ENCODE data around the gene SETBP1.
A peak's percentile ranks its signal among the peaks of the same experiment; 100 is the strongest.

The SETBP1 gene

DNA sequence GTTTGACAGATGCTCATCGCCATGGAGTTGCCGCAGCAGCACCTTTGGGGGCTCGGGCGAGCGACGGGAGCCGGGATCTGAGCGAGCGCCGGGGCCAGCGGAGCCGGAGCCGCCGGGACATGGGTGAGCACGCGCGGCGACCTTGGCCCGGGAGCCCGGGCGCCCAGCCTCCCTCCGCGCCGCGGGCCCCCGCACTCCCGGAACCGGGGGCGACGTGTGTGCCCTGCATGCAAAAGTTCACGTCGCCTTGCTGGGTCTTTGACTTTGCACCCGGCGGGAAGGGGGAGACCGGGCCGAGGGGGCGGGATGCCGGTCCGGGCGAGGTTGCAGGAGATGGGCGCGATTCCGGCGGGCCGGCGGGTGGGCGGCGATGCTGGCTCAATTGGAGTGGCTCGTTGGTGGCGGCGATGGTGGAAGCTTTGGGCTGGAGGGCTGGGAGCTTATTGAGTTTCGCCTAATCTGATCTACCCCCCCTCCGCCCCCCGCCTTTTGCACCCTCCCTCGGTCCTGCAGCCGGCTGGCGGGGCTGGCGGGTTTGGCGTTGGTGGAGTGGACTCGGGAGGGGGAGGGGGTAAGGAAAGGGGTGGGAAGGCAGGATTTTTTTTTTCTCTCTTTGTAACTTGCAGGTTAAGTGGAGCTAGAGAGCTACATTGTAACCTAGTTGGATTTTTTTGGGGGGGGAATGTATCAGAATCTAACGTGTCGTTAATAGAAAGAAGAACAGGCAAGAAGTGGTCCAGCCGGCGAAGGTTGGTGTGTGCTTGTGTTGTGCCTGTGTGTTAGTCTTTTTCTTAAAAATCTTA, at the start of gene SETBP1:
SETBP1 (plus strand) TSS at position 616 of the 803 bp plus-strand sequence. CDS start 20,459 bp downstream, outside the sequence.
- DNase-seq: peak in 2 of 3 donors; percentile 18 to 39

DNA sequence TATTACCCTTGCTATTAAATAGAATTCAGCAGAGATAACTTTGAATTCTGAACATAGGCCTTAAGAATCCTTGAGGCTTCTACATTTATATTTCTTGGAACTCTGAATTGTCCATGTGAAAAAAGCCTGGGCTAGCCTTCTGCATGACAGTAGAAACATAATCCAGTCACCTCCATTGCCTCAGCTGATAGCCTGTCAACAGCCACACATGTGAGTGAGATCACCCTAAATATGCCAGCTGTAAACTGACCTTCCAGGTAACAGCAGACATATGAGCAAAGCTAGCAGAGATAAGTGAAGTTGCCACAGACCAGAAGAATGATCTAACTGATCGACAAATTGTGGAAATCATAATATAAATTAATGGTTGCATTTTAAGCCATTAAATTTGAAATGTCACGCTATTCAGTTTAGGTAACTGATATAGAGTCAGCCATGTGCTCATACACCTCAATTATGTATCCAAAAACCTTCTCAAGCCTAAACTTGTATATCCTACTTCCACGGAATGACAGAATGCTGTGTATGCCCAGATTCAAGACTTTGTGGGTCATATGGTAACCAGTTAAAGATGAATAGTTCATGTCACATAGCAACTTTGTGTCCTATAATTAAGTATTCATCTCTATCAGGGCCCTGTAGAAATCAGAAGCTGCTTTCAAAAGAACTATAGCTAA, 48.1 kb upstream of the SETBP1 start:
- DNase-seq: no peak

DNA sequence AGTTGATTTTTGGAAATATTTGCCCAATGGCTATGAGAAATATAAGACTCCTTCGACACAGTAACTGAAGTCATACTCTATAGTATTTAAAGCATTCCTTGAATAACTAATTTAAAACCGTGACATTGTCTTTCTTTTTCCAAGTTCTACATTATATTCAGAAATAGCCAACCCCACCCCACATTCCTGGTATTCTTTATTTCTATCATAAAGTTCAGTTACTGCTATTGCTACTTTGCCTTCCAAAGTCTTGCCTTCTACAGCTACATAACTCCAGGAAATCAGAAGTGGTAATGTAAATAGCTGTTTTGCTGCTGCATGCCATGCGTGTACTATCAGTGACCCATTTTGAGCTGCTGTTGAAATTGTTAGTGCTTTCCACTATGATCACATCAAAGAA, 45.1 kb upstream of the SETBP1 start:
- DNase-seq: no peak

DNA sequence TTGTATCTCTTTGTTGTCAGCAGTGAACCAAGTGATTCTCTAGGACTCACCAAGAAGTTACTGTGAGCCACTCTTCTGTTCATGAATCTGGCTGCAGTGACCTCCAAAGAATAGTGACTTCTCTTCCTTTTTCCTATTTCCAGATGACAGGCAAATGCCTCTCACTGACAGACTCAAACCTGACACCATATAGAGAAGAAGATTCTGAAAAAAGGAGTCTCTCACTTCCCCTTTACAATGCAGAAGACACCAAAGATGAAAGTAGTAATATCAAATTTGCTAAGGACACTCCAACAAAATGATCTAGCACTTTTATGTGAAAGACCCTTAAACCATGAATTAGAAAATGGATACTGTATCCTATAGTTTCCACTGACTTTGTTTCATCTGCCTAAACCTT, 44.4 kb upstream of the SETBP1 start:
- peak in 1 of 3 donors; percentile 5 for DNase-seq

DNA sequence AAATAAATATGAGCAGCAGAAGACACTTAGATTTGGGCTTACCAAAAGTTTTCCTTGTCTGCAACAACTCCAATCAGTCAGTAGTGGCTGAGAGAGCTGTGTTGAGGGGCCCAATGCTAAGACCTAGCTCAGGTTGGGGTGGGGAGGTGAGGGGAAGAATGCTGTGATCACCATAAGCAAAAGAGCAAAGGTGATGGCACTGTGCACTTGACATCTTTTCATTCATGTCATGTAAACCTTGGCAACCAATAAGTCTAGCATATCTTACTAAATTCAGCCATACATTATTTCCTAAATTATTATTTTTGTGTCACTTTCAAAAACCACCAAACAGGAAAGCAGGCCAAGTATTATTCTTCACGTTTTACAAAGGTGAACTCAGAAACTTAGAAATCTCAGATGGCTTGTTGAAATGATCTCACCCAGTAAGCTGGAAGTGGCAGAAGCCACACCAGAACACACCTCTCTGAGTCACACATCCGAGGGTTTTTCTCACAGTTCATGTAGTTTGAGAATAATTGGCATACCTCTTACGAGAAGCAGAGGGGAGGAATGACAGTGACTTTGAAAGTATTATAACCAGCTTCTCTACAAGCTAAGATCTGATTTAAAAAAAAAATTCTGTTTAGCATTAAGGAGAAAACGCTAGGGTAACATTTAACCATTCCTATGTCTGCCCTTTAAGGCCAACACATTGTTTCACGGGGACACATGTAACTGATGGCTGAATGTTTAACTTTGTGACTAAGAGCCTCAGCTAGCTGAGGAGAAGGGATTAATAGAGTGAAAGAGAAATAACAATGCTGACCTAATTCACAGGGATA, 43.3 kb upstream of the SETBP1 start:
- no peak for DNase-seq

- DNase-seq: no peak
These were observed 42.6 kb upstream of the SETBP1 start for GRCh38 chr18:44638034-44638540.

DNA sequence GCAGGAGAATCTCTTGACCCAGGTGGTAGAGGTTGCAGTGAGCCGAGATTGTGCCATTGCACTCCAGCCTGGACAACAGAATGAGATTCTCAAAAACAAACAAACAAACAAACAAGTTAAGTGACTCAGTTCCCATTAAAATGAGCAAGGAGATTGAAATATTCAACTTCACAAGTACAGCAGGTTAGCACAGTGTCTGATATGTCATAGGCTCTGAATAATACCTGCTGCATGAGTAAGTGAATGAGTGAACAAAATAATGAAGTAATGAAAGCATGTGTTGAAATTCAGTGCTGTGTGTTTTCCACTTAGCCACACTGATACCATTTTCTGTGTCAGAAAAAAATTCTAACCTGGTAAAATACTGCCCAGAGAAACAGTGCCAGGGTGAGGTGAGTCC, 41.9 kb upstream of the SETBP1 start:
- DNase-seq: no peak

- DNase-seq: no peak
These were observed 37.7 kb upstream of the SETBP1 start for GRCh38 chr18:44643004-44643403.

DNA sequence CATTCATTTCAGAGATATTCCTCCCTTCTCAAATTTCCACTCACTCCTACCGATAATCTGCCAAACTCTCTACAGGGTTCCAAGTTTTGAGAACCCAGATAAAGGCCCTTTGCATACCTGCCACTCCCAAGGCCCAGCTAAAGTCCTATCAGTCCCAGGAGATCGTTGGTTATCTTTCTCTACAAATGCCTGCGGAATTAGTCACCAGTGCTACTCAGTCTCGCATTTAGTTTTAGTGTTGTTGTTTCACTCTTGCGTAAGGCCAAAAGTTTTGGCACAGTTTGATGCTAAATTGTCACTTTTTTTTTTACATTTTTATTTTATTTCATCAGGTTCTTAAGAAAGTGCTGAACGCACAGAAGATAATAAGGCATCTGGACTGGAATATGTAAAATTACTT, 29.2 kb upstream of the SETBP1 start:
- DNase-seq: no peak

- no peak for DNase-seq
These were observed 28.6 kb upstream of the SETBP1 start for GRCh38 chr18:44651918-44652572.

GRCh38 chr18:44652722-44653121, 28.0 kb upstream of the SETBP1 start:
- no peak for DNase-seq

DNA sequence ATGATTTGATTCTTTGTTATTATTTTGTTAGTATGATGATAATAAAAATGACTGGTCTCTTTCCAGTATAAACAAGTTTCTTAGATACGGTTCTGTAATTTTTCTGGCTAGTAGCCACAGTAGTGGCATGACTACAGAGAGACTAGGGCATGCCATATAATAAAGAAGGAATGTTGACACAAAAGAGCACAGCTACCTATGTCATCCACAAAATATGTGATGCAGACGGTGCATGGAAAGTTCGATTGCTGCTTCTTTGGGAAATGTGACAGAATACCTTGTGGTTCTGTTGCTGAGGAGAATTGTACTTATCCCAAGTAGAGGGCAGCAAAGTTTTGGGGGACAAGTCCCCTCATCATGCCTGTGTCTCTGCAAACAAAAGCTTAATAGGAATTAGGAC, 26.1 kb upstream of the SETBP1 start:
- no peak for DNase-seq

DNA sequence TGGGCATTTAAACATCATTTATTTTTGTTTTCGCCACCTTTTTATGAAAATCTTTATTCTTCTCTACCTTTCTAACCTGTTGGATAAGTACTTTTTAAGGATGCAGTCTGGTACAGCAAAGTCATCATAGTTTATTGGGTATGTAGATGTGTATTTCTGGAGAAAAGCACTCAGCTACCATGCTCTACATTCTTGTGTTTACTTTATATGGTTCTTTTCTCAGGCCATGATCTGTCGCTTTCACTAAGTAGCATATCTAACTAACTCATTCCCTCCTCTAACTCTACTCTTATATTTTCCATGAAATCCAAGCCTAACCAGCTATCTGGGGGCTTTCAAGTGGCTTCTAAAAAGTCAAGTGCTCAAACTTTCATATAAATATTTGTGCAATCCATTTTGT, 25.3 kb upstream of the SETBP1 start:
- DNase-seq: no peak

- no peak for DNase-seq
These were observed 20.9 kb upstream of the SETBP1 start for GRCh38 chr18:44659771-44660170.

GRCh38 chr18:44668270-44668975, 12.3 kb upstream of the SETBP1 start:
- peak in 1 of 3 donors; percentile 13 for DNase-seq

GRCh38 chr18:44671914-44672313, 8.8 kb upstream of the SETBP1 start:
- peak; percentile 10 to 21 (median 14) for DNase-seq

GRCh38 chr18:44672506-44672905, 8.2 kb upstream of the SETBP1 start:
- DNase-seq: no peak

DNA sequence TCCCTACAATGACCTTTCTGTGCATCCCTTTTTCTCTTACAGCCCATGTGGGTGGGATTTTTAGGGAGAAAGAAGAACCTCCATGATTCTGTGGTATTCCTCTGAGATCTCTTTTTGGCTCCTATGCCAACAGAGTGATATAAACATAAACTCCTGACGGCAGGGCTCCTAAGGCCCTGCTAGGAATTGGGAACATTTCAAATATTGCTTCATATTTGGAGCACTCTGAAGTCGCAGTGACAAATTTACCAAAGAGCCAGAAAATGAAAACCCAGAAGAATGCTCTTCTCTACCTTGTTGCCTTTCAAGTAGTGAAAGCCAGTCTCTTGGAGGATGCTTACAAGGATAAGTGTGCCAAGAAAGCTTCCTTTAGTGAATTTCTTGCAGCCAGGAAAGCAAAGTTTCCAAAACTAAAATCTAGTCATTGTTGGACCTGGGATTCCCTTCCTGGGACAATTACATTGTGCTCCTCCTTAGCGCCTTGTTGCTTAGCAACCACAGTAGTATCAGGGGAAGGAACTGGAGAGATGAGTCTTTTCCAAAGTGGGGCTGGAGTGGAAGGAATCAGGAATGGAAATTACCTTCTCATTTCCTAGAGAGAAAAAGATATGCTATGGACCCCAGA, 7.3 kb upstream of the SETBP1 start:
- no peak for DNase-seq

DNA sequence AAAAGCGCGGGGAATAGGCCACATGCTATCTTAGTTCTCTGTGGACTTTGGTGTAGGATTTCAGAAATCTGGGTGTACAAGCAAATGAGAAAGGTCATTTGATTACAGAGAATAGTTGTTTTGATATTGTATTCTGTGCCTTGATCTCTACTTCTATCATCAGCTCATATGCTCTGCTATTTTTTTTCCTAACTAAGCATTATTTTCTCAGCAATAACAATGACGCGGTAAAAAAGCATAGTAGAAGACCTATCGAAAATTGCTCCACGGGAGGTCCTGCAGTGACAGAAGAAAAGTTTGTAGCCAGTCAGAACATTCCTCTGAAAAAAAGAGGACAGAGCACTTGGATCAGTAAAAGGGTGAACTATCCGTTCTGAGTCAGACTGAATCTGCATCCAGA, 2.8 kb upstream of the SETBP1 start:
- DNase-seq: no peak

DNA sequence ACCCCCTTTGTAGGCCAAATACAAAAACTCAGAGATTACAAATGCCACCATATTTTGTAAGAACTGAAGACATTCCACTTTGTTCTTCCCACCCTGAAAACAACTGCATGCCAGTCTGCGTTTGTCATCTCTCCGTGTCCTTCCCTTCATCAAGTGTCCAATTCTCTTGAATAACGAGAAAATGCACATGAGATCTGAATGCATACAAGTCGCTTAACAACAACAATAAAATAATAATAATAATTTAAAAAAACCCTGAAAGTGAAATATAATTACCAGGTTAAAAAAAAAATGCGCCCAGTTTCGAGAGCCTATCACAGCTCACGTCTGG, 2.0 kb upstream of the SETBP1 start:
- DNase-seq: no peak

- peak; percentile 85 to 92 (median 90) for DNase-seq
These were observed 1.4 kb upstream of the SETBP1 start for GRCh38 chr18:44679056-44679913.

All from suppressor macrophage treated with lipopolysaccharide for 1 hour (primary cell).